Measurements from ENCODE around the gene KCNQ2. TPM values are rescaled to one million over a fixed set of nuclear protein-coding genes. Genes with fewer than 3 reads are reported as not detected.

KCNQ2 gene
- total RNA-seq, 2 donors from 2014 or later = 1.8 to 3.0 TPM

- TF ChIP-seq POLR2A (IDR thresholded peaks at IDR 0.05) (no peak), CTCF (IDR thresholded peaks at IDR 0.05) (no peak)
- ATAC-seq (no peak), DNase-seq (no peak)
- Histone ChIP-seq H3K27me3 (peaks cover 0 to 6% of the 10 kb centered on the region in 2 donors), H3K4me3 (no peak overlapping the region), H3K36me3 (replicated peaks in 1 of 2; ENCODE audit: insufficient read depth in 1 of 2, low read depth in 2 of 2) (no peaks in the 10 kb centered on the region), H3K4me1 (peaks cover 26% of the 10 kb centered on the region), H3K9me3 (no peaks in the 10 kb centered on the region), H3K27ac (no peak overlapping the region)
- 62 to 75% methylated on average over 4 to 7 of the region's 7 CpGs for WGBS, 2 donors
- intact Hi-C loops (cut with DNase I) = no loop called here
Measured at GRCh38 chr20:63494084-63494419, 21.6 kb upstream of the KCNQ2 start.

GRCh38 chr20:63493563-63494020, 21.1 kb upstream of the KCNQ2 start:
- Histone ChIP-seq H3K27ac (no peak overlapping the region), H3K4me3 (no peak overlapping the region), H3K36me3 (replicated peaks in 1 of 2; ENCODE audit: insufficient read depth in 1 of 2, low read depth in 2 of 2) (no peaks in the 10 kb centered on the region), H3K27me3 (peaks cover 0 to 6% of the 10 kb centered on the region in 2 donors), H3K9me3 (no peaks in the 10 kb centered on the region), H3K4me1 (peaks cover 23% of the 10 kb centered on the region)
- ATAC-seq (no peak), DNase-seq (no peak)
- intact Hi-C loops (cut with DNase I) = no loop called here
- no peak for TF ChIP-seq CTCF (IDR thresholded peaks at IDR 0.05)
- no peak for TF ChIP-seq POLR2A (IDR thresholded peaks at IDR 0.05)
- WGBS, 2 donors = 10 to 58% methylated on average over 2 to 13 of the region's 13 CpGs

- DNase-seq (no peak), ATAC-seq (no peak)
- WGBS, 2 donors = 88 to 91% methylated on average over 5 to 14 of the region's 14 CpGs
- H3K4me1 ChIP-seq = peaks cover 17% of the 10 kb centered on the region
- intact Hi-C loops (cut with DNase I) = no loop called here
- H3K9me3 ChIP-seq = no peaks in the 10 kb centered on the region
- no peak overlapping the region for H3K27ac ChIP-seq
- H3K4me3 ChIP-seq = no peak overlapping the region
- no peaks in the 10 kb centered on the region for H3K36me3 ChIP-seq (replicated peaks in 1 of 2; ENCODE audit: insufficient read depth in 1 of 2, low read depth in 2 of 2)
- TF ChIP-seq CTCF (IDR thresholded peaks at IDR 0.05) (no peak), POLR2A (IDR thresholded peaks at IDR 0.05) (no peak)
- peaks cover 0 to 6% of the 10 kb centered on the region in 2 donors for H3K27me3 ChIP-seq
Measured at GRCh38 chr20:63492982-63493381, 20.5 kb upstream of the KCNQ2 start.

GRCh38 chr20:63492518-63492917, 20.1 kb upstream of the KCNQ2 start:
- DNase-seq (no peak), ATAC-seq (no peak)
- intact Hi-C loops (cut with DNase I) = no loop called here
- Histone ChIP-seq H3K36me3 (replicated peaks in 1 of 2; ENCODE audit: insufficient read depth in 1 of 2, low read depth in 2 of 2) (no peaks in the 10 kb centered on the region), H3K27ac (no peak overlapping the region), H3K4me3 (no peak overlapping the region), H3K27me3 (peaks cover 0 to 6% of the 10 kb centered on the region in 2 donors), H3K4me1 (peaks cover 13% of the 10 kb centered on the region), H3K9me3 (no peaks in the 10 kb centered on the region)
- WGBS, 2 donors = 74 to 84% methylated on average over 2 of the region's 2 CpGs
- no peak for TF ChIP-seq POLR2A (IDR thresholded peaks at IDR 0.05)
- TF ChIP-seq CTCF (IDR thresholded peaks at IDR 0.05) = no peak

- no peaks in the 10 kb centered on the region for H3K36me3 ChIP-seq (replicated peaks in 1 of 2; ENCODE audit: insufficient read depth in 1 of 2, low read depth in 2 of 2)
- H3K4me3 ChIP-seq = no peak overlapping the region
- 41 to 47% methylated on average over 4 of the region's 4 CpGs for WGBS, 2 donors
- H3K27me3 ChIP-seq = no peaks in the 10 kb centered on the region
- ATAC-seq (no peak), DNase-seq (no peak)
- H3K4me1 ChIP-seq = peaks cover 10% of the 10 kb centered on the region
- H3K9me3 ChIP-seq = no peaks in the 10 kb centered on the region
- intact Hi-C loops (cut with DNase I) = no loop called here
- no peak overlapping the region for H3K27ac ChIP-seq
- TF ChIP-seq POLR2A (IDR thresholded peaks at IDR 0.05) (no peak), CTCF (IDR thresholded peaks at IDR 0.05) (no peak)
Measured at GRCh38 chr20:63491635-63492230, 19.3 kb upstream of the KCNQ2 start.
